Activated CD4-positive, alpha-beta T cell treated with anti-CD3 and anti-CD28 coated beads for 36 hours (primary cell): ENCODE measurements around the gene EXOC3. TPM values are rescaled to one million over a fixed set of nuclear protein-coding genes. Genes with fewer than 3 reads are reported as not detected.
"Not testable (repeated sequence)": the region's sequence is repeated elsewhere in the genome, so short reads cannot be mapped to it uniquely, and the experiment has no call there.

Source experiments
- ATAC-seq: fragments of 200-7000 bp; cut with Tn5 transposase; one replicate; pipeline ENCODE4 v1.10.0; 2021; ENCODE audit warnings: mild to moderate bottlenecking, moderate library complexity
- CTCF ChIA-PET: fragments of 350-600 bp; sonication (Branson Sonifier 250); formaldehyde crosslinking; loops from one replicate; lab custom pipeline; 2021; ENCODE audit warnings: antibody characterized with exemption; lab: Charles Lee
- POLR2A ChIA-PET: fragments of 350-600 bp; sonication (Branson Sonifier 250); formaldehyde crosslinking; loops from one replicate; lab custom pipeline; 2021; ENCODE audit warnings: antibody characterized with exemption, inconsistent platforms; lab: Charles Lee
- DNase-seq: peaks from one replicate; pipeline ENCODE4 v3.0.0-alpha.2; 2020
- H3K27ac Mint-ChIP-seq: one replicate; pipeline ENCODE4 v1.8.0; 2021; ENCODE audit warnings: mixed read lengths
- H3K27me3 Mint-ChIP-seq: one replicate; pipeline ENCODE4 v1.8.0; 2021; ENCODE audit warnings: mixed read lengths
- H3K36me3 Mint-ChIP-seq: one replicate; pipeline ENCODE4 v1.8.0; 2021; ENCODE audit warnings: low read depth, mixed read lengths
- H3K4me1 Mint-ChIP-seq: one replicate; pipeline ENCODE4 v1.8.0; 2021; ENCODE audit warnings: mixed read lengths
- H3K4me3 Mint-ChIP-seq: one replicate; pipeline ENCODE4 v1.8.0; 2021; ENCODE audit warnings: mild to moderate bottlenecking, moderate library complexity, mixed read lengths
- H3K9me3 Mint-ChIP-seq: one replicate; pipeline ENCODE4 v1.8.0; 2021; ENCODE audit warnings: low read depth, mixed read lengths
- intact Hi-C, 2 experiments: fragments of 100-400 bp; cut with DNase I in 1 of 2; cut with micrococcal nuclease in 1 of 2; formaldehyde crosslinking; loops; one replicate each; pipeline versions ENCODE4 v1.14.2 to v1.15.1; 2022 to 2024; cut with DNase I, micrococcal nuclease
- total RNA-seq, 2 experiments: library from RNA; stranded (reverse); gene quantifications; one replicate each; pipeline ENCODE4 v1.2.3, GENCODE V29; 2021

Gene EXOC3
- 10 to 100 TPM; 49.7 to 62.7 TPM for total RNA-seq

DNA sequence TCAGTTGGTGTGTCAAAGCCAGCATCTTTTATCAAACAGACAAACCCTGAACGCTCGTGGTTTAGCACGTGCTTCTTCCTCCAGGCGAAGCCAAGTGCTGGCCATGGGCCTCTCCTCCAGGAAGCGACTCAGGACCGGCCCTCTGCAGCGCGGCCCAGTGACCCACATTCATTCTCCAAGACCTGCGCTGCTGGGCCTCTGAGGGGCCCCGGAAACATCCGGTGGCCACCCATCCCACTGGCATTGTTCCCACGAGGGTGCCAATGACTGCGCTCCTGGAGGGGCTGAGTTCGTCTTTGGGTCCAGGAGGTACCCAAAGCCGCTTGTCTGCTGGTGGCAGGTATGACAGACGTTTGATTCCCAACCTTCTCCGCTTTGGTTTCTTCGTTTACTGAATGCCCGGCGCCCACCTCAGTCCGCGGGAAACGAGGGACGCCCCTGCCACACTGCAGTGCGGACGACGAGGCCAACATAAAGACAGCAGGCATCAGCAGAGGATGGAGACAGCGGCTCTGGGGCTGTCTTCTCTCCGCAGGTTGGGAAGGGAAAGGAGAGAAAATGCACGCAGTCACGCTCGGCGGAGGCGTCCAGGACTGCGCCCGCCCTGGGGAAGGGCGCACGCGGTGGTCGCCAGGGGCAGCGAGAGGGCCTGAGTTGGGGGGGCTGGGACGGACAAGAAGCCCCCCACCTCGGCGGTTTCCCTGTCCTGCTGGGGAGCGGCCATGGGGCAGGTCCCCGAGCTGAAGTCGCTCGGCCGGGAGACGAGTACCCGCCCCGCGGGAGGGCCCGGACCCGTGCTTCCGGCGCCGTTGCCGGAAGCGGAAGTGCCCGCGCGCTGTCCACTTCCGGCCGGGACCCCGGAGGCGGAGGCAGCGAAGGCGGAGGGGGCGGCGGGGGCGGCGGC, at the start of gene EXOC3:
TSS of gene EXOC3 (plus strand) at position 842 of the 904 bp plus-strand sequence. CDS start 3,030 bp downstream, outside the sequence.
- ATAC-seq, result peak; percentile 88
- ChIA-PET POLR2A (no interaction called here), CTCF (interaction anchor here (0.7 to 1.1 kb wide), 2 partner anchors 43 to 126 kb away, joined by 6 read pairs; no protein-coding TSS in a partner anchor)
- intact Hi-C loops, result loop anchor here in 1 of 2 experiments (1.0 to 10.0 kb wide), 5 partner anchors 17 to 452 kb away; partner anchors contain the start of genes BRD9, CEP72, PDCD6 and TRIP13
- Mint-ChIP-seq H3K27ac (peak within 1 kb of the TSS; percentile 92), H3K4me1 (peaks cover 37% of the 10 kb centered on the region), H3K4me3 (peak within 1 kb of the TSS; percentile 87), H3K9me3 (no peaks in the 10 kb centered on the region), H3K27me3 (no peaks in the 10 kb centered on the region), H3K36me3 (peaks cover 16% of the 10 kb centered on the region)
- peak; percentile 83 for DNase-seq

DNA sequence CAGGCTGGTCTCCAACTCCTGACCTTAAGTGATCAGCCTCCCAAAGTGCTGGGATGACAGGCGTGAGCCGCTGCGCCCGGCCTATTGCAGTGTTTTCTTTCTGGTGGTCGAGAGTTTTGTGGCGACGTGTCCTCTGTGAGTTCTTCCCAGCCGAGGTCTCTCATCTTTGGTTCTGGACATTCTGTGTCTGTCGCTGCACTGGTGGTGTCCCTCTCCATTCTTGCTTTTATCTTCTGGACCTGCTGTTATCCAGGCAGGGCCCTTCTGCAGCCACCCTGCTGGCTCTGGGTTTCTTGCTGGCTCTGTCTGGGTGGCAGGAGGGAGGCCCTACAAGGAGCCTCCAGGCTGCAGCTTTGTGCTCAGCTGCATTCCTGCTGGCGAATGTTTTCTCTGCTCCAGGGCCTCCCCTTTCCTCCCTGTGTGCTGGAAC, 49.1 kb upstream of the EXOC3 start:
- Mint-ChIP-seq H3K4me3 (peak overlapping the region; percentile 73), H3K36me3 (peaks cover 7% of the 10 kb centered on the region), H3K4me1 (peaks cover 34% of the 10 kb centered on the region), H3K27me3 (no peaks in the 10 kb centered on the region), H3K27ac (peak overlapping the region; percentile 97), H3K9me3 (no peaks in the 10 kb centered on the region)
- ATAC-seq, result no peak
- DNase-seq, result no peak
- CTCF ChIA-PET, result interaction anchor here (1.1 to 1.5 kb wide), 2 partner anchors 74 to 77 kb away, joined by 3 to 4 read pairs; no protein-coding TSS in a partner anchor
- POLR2A ChIA-PET, result interaction anchor here (1.3 kb wide), 1 partner anchor 15 kb away, joined by 8 read pairs; no protein-coding TSS in a partner anchor
- intact Hi-C loops, result loop anchor here in 1 of 2 experiments (5.0 kb wide), 1 partner anchor 63 kb away; no protein-coding TSS in a partner anchor

DNA sequence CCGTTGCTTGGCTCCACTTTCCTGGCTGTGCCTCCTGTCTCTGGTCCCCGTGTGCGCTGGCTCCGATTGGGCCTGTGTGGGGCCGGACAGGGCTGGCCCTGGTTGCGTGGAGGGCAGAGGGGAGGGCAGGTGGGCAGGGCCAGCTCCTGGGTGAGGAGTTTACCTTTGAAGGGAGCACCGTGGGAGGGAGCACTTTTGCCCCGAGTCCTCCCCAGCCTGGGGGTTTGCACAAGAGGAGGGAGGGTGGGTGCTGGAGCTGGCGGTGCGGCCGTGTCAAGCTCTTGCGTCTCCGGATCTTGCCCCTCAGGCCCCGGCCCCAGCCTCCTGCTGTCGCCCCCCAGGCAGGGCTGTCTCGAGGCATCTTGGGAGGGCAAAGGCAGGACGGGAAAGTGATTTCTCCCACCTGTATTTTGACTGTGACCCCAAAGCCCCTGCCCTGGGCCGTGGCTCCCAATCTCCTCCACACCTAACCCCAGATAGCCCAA, 48.3 kb upstream of the EXOC3 start:
- ATAC-seq (no peak), DNase-seq (no peak)
- CTCF ChIA-PET, result no interaction called here
- POLR2A ChIA-PET, result no interaction called here
- Mint-ChIP-seq H3K9me3 (no peaks in the 10 kb centered on the region), H3K27ac (no peak overlapping the region), H3K4me1 (peaks cover 40% of the 10 kb centered on the region), H3K36me3 (peaks cover 8% of the 10 kb centered on the region), H3K27me3 (no peaks in the 10 kb centered on the region), H3K4me3 (peak overlapping the region; percentile 20)
- intact Hi-C loops, result loop anchor here in 1 of 2 experiments (5.0 kb wide), 1 partner anchor 63 kb away; no protein-coding TSS in a partner anchor

DNA sequence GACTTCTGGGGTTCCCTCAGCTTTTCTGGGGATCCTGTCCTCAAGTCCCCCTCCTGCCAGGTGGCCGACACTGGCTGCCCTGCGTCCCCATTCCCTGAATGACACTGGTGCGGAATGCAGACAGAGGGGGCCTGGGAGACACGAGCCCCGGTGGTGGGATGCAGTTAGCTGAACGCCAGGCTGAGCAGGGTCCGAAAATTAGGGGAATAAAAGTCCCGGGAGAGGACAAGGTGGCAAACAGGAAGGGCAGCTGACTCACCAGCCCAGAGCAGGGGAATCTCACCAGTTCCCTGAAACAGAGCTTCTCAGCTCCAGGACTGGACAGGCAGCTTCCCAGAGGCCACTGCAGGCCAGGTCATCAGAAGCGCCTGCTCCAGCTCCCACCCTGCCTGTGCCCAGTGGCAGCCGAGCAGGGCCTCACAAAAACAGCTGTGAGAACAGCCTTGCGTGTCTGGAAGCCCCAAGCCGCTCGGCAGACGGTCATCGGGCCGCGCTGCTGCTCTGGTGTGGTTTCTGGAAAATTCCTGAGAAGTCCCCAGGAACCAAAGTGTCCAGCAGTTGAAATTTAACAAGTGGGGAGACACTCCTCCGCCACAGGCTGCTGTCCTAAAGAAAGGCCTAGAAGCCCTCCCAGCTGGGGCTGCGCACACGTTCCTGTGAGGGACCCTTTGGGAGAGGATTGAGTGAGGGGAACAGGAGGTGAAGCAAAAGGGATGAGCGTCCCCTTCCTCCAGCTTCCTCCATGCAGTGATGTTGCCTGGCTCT, 47.6 kb upstream of the EXOC3 start:
- intact Hi-C loops, result no loop called here
- peaks cover 12% of the 10 kb centered on the region for H3K36me3 Mint-ChIP-seq
- no peak overlapping the region for H3K27ac Mint-ChIP-seq
- no peaks in the 10 kb centered on the region for H3K9me3 Mint-ChIP-seq
- no peak for ATAC-seq
- no peak overlapping the region for H3K4me3 Mint-ChIP-seq
- peaks cover 44% of the 10 kb centered on the region for H3K4me1 Mint-ChIP-seq
- peaks cover 2% of the 10 kb centered on the region for H3K27me3 Mint-ChIP-seq
- CTCF ChIA-PET, result no interaction called here
- no peak for DNase-seq
- POLR2A ChIA-PET, result no interaction called here

DNA sequence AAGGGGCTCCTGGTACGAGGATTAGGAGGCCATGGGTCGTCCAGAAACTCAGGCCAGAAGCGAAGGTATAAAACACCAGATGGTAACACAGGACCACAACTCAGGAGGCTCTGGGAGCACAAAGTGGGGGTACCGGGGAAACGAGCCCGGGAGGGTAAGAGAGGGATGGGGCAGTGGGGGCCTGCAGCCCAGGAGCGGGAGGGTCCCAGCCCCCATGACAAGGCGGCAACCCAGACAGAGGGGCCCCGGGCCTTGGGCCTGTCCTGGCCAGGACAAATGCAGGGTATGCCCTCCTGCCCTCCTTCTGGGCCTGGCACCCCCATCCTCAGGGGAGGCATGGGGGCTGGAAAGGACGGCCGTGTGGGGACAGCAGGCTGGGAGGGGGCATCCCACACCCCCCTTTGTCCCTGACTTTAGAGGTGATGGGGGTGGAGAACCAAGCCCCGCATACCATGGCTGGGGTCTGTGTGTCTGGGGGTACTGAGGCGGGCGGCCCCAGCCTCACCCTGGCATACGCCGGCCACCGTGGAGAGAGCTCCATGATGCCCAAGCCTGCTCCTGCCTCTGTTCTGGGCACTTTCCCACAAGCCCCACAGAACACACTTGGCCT, 47.0 kb upstream of the EXOC3 start:
- H3K4me1 Mint-ChIP-seq, result peaks cover 40% of the 10 kb centered on the region
- H3K36me3 Mint-ChIP-seq, result peaks cover 15% of the 10 kb centered on the region
- peaks cover 5% of the 10 kb centered on the region for H3K27me3 Mint-ChIP-seq
- ATAC-seq (no peak), DNase-seq (no peak)
- H3K4me3 Mint-ChIP-seq, result no peak overlapping the region
- intact Hi-C loops, result no loop called here
- no peaks in the 10 kb centered on the region for H3K9me3 Mint-ChIP-seq
- ChIA-PET CTCF (no interaction called here), POLR2A (no interaction called here)
- no peak overlapping the region for H3K27ac Mint-ChIP-seq

DNA sequence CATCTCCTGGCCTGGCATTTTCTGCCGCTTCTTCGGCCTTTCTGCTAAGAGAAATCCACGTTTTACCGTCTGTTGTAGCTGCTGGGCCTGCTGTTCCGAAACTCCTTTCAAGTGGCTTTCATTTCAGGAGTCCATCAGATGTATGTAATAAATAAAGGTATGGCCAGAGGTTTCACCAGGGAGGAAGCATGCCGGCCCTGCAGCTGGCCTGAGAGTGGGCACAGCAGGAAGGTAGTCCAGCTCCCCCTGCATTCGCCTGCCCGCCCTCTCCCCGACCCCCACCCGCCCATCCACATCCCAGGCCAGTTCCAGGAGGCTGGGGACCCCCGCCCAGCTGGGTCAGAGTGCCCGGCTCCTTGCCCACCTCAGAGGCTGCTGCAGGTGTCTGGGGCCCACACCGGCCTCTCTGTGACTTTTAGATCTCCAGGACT, 46.4 kb upstream of the EXOC3 start:
- H3K4me3 Mint-ChIP-seq, result no peak overlapping the region
- CTCF ChIA-PET, result no interaction called here
- no peaks in the 10 kb centered on the region for H3K9me3 Mint-ChIP-seq
- intact Hi-C loops, result no loop called here
- ATAC-seq (no peak), DNase-seq (no peak)
- H3K36me3 Mint-ChIP-seq, result peaks cover 18% of the 10 kb centered on the region
- H3K27ac Mint-ChIP-seq, result no peak overlapping the region
- peaks cover 39% of the 10 kb centered on the region for H3K4me1 Mint-ChIP-seq
- H3K27me3 Mint-ChIP-seq, result peaks cover 5% of the 10 kb centered on the region
- POLR2A ChIA-PET, result no interaction called here

DNA sequence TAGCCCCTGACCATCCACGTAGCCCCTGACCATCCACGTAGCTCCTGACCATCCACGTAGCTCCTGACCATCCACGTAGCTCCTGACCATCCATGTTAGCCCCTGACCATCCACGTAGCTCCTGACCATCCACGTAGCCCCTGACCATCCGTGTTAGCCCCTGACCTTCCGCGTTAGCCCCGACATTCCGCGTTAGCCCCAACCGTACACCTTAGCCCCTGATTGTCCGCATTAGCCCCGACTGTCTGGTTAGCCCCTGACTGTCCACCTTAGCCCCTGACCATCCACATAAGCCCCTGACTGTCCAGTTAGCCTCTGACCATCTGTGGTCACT, 44.9 kb upstream of the EXOC3 start:
- intact Hi-C loops, DNase-seq, H3K27ac Mint-ChIP-seq, CTCF ChIA-PET, ATAC-seq, H3K9me3 Mint-ChIP-seq, H3K4me3 Mint-ChIP-seq, POLR2A ChIA-PET: not testable (repeated sequence)
- peaks cover 21% of the 10 kb centered on the region for H3K36me3 Mint-ChIP-seq
- peaks cover 39% of the 10 kb centered on the region for H3K4me1 Mint-ChIP-seq
- H3K27me3 Mint-ChIP-seq, result peaks cover 11% of the 10 kb centered on the region

DNA sequence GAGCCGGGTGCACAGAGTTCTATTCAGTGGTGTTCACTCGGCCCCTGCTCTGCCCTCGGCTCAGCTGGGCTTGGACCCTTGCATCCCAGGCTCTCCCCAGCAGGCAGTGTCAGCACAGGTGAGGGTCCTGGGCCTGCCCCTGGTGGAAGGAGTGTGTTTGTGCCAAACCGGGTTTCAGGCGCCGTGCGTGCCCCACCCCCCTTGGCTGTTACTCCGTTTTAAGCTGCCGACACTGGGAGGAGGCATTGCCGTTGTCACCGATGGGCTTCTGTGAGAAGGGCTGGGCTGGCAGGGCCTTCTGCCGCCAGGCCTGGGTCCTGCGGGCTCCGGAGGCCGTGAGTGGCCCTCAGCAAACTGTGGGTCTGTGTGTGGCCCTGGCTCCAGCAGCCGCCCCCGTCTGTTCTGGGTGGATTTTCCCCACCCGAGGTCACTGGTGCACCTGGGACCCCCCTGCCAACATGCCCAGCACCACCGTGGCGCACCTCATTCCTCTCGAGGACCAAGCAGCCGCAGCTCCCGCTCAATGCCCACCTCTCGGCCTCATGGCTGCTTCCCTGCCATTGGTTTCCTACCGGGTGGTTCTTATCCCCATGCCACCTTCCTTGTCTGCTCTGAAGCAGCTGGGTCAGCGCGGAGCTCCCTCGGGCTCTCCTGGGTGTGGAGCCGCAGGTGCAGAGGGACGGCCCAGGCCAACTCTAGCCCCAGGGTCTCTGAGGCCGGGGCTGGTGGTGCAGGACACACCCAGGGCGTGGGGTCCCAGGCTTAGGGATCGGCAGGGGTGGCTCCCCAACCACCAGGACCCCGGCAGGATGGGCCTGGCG, 44.3 kb upstream of the EXOC3 start:
- intact Hi-C loops, result no loop called here
- ChIA-PET POLR2A (interaction anchor here (2.0 kb wide), 1 partner anchor 19 kb away, joined by 6 read pairs; no protein-coding TSS in a partner anchor), CTCF (interaction anchor here (0.6 kb wide), 1 partner anchor 21 kb away, joined by 3 read pairs; no protein-coding TSS in a partner anchor)
- no peak overlapping the region for H3K27ac Mint-ChIP-seq
- H3K27me3 Mint-ChIP-seq, result peaks cover 12% of the 10 kb centered on the region
- ATAC-seq (peak; percentile 18), DNase-seq (peak; percentile 53)
- no peaks in the 10 kb centered on the region for H3K9me3 Mint-ChIP-seq
- peaks cover 19% of the 10 kb centered on the region for H3K36me3 Mint-ChIP-seq
- H3K4me1 Mint-ChIP-seq, result peaks cover 34% of the 10 kb centered on the region
- no peak overlapping the region for H3K4me3 Mint-ChIP-seq

DNA sequence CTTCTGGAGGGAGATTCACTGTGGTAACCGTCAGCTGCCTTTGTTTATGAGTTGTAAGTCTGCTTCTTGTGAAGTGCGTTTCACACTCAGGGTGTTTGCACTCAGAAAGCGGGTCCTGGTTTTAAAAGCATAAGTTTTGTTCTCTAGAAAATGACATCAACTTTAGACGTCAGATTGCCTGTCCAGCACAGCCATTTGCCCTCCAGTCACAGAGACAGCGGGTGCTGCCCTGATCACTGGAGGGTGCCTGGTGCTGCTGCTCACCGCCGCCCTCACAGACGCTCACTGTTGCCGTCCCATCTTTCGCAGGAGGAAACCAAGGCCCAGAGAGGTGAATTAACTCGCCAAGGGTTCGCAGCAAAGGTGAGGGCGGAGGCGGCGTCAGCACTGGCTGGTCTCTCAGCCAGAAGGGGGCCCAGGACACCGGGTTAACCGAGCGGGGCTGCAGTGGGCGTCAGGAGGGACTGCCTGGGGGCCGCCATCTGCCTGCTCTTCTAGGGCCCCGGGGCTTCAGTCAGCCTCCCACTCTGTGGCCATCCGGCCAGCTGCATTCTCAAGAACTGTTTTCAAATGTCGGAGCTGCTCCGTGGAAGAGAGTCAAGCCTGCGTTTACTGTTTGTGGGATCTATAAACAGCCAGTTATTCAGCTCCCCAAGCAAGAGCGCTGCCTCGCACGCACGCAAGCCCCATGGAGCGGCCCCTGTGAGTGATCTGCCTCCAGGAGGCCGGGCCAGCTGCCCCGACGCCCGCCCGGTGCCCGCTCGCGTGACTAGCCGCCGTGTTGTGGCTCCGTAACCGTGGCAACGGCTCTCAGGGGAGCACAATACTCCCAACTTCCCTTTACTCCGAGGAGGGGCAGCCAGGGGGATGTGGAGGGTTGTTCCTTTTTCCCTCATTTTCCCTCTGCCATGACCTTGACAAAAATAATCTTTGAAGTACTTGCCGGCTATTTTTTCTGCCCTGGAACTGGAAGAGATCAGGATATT, 43.4 kb upstream of the EXOC3 start:
- POLR2A ChIA-PET, result interaction anchor here (0.6 to 2.0 kb wide), 2 partner anchors 20 to 21 kb away, joined by 3 to 6 read pairs; no protein-coding TSS in a partner anchor
- intact Hi-C loops, result no loop called here
- Mint-ChIP-seq H3K36me3 (peaks cover 19% of the 10 kb centered on the region), H3K9me3 (no peaks in the 10 kb centered on the region), H3K4me1 (peaks cover 30% of the 10 kb centered on the region), H3K27ac (peak overlapping the region; percentile 83), H3K27me3 (peaks cover 16% of the 10 kb centered on the region), H3K4me3 (peak overlapping the region; percentile 8)
- DNase-seq (peak; percentile 78), ATAC-seq (peak; percentile 77)
- CTCF ChIA-PET, result interaction anchor here (0.6 to 0.9 kb wide), 2 partner anchors 22 to 42 kb away, joined by 3 to 6 read pairs; no protein-coding TSS in a partner anchor
